Measurements from ENCODE around the gene NINL.

The NINL gene

DNA sequence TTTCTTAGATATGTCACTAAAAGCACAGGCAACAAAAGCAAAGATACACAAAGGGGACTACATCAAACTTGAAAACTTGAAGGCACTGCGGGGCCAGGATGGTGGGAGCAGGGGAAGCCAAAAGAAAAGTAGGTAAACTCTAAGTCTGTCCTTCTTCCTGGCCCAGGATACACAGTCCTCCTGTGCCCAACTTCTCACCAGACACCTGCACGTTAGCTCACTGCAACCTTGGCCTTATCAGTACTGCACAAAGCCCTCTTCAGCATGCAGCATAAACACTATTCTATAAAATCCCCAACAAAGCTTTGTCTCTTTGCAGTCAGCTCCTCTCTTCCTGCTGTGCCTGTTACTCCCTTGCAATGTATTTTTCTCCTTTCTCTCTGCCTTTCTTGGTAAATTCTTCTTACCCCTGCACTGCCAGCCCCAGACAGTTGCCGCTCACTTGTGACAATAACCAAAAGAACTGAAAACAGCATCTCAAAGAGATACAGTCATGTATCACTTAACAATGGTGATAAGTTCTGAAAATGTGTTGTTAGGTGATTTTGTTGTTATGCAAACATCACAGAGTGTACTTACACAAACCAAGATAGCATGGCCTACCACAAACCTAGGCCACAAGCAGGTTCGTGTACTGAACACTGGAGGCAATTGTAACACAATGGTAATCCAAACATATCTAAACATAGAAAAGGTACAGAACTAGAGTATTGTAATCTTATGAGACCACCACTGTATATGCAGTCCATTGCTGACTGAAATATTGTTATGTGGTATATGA, 51.2 kb downstream of the NINL start:
- DNase-seq (ENCODE audit: low read depth in 2 of 2): no peak

DNA sequence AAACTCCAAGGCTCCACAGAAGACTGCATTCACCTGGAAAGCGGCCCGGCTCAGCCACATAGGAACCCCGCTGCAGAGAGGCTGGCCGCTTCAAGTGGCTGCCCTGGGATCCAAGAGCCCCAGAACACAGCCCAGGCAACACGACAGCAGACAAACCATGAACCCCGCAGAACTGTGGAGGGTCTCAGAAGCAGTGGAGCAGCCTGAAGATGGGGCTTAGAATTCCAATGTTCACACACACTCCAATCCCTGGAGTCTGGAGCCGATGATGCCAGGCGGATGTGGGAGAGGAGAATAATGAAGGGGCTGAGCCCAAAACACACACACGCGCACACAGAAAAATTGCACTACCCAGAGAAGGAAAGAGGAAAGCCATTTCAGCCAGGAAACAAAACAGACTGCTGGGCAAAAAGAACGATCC, 52.4 kb downstream of the NINL start:
- DNase-seq (ENCODE audit: low read depth in 2 of 2): no peak

GRCh38 chr20:25532015-25532751, 53.1 kb downstream of the NINL start:
- DNase-seq (ENCODE audit: low read depth in 2 of 2): no peak

DNA sequence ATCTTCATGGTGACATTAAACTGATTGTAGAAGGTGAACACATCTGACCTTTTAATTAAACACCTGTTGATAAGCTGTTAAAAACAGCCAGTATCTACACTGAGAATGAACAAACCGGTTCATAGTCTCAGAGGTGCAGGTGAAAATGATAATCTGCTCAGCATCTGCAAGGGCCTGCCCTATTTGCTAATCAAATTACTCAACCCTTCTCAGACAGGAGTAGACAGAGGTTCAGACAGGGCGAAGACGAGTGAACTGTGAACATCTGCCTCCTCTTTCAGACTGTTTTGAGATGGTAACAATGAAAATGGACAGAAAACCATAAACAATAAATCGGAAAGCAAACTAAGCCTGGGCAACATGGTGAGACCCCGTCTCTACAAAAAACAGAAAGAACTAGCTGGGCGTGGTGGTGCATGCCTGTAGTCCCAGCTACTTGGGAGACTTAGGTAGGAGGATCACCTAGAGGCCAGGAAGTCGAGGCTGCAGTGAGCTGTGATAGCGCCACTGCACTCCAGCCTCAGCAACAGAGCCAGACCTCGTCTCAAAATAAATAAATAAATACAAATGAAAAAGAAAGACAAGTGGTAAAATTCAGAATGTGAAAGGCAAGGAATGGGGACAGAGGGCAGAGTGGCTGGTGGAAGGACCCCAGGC, 55.9 kb downstream of the NINL start:
- no peak for DNase-seq (ENCODE audit: low read depth in 2 of 2)

GRCh38 chr20:25527949-25528348, 57.4 kb downstream of the NINL start:
- DNase-seq (ENCODE audit: low read depth in 2 of 2): no peak

- no peak for DNase-seq (ENCODE audit: low read depth in 2 of 2)
These were observed 58.9 kb downstream of the NINL start for GRCh38 chr20:25526446-25526845.

DNA sequence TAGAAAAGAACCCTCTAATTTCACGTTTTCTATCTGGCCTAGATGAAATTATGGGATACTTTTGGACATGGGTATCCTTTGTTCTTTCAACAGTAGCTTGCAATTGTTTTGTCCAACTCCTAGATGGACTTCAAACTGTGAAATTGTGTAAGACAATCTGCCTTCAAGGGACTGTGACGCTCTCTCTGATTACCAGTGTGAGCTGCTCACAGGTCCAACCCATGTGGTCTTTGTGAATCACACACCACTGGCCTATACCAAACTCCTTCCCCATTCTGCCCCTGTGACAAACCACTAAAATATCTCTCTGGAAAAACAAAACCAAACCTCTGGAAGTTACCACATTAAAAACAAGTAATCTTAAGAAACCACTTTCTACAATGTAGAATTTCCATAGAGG, 59.5 kb downstream of the NINL start:
- no peak for DNase-seq (ENCODE audit: low read depth in 2 of 2)

GRCh38 chr20:25525295-25525694, 60.0 kb downstream of the NINL start:
- no peak for DNase-seq (ENCODE audit: low read depth in 2 of 2)

- DNase-seq (ENCODE audit: low read depth in 2 of 2): no peak
These were observed 63.9 kb downstream of the NINL start for GRCh38 chr20:25521382-25521781.

DNA sequence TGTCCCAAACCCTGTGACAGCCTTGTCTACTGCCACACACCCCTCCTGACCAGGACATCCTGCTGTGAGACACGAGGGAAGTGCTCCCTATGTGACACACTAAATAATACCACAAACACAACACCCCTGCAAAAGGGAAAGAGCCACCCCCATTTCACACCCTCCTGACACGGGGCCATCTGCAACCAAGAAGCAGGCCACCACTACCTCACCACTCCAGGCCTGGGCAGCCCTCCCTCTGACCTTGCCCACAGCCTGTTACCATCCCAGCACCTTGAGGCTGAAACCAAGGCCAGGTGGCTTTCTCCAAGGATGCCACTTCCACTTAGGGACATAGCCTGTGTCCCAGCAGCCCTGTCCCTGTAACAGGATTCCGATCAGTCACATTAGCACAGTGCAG, 68.2 kb downstream of the NINL start:
- no peak for DNase-seq (ENCODE audit: low read depth in 2 of 2)

DNA sequence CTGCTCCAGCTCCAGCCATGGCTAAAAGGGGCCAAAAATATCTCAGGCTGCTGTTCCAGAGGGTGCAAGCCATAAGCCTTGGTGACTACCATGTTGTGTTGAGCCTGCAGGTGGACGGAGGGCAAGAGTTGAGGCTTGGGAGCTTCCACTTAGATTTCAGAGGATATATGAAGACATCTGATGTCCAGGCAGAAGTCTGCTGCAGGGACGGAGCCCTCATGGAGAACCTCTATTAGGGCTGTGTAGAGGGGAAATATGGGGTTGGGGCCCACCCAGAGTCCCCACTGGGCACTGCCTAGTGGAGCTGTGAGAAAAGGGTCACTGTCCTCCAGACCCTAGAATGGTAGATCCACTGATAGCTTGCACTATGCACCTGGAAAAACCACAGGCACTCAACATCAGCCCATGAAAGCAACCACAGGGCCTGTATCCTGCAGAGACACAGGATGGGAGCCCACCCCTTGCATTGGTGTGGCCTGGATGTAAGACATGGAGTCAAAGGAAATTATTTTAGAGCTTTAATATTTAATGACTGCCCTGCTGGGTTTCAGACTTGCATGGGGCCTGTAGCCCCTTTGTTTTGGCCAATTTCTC, 70.5 kb downstream of the NINL start:
- DNase-seq (ENCODE audit: low read depth in 2 of 2): no peak

DNA sequence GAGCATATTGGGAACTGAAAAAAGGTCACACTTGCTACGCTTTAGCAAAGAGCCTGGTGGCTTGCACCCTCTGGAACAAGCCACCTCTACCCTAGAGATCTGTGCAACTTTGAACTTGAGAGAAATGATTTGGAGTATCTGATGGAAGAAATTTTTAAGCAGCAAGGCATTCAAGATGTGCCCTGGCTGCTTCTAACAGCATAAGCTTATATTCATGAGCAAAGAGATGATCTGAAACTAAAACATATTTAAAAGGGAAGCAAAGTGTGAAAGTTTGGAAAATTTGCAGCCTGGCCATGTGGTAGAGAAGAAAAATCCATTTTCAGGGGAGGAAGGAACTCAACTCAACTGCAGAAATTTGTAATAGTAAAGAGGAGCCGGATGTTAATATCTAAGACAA, 71.1 kb downstream of the NINL start:
- DNase-seq (ENCODE audit: low read depth in 2 of 2): no peak

DNA sequence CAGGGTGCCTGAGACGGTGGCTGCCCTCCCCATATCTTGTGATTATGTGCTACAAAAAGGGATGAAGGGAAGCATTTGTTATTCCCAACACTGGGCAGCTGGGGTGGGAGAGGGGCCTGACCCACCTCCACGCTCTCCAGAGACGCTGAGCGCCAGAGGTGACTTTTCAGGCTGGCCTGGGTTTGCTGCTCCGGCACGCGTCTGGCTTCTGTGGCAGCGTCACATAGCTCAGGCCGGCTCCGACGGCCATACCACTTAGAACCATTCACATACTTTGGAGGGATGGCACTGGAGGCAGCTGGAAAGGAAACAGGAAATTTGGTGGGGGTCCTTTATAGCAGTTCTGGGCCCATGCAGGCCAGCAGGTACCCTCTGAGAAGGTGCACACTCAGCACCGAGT, 72.6 kb downstream of the NINL start:
- no peak for DNase-seq (ENCODE audit: low read depth in 2 of 2)

DNA sequence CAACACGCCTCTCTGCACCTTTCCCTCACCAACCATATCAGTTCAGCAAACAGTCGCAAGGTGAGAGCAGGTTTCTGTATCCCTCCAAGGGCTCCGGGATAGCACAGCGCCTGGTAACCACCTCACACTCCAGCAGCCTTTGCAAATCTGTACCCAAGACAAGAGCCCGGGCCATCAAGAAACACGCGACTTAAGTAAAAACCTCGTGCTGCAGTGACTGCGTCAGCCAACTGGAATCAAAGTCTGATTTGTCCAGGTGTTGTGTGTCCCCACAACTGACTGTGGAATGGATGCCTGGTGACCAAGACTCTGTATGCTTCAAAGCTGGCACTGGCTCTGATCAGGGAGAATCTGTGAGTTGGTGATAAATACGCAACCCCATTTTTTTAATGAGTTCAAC, 74.1 kb downstream of the NINL start:
- DNase-seq (ENCODE audit: low read depth in 2 of 2): no peak

GRCh38 chr20:25510721-25511120, 74.6 kb downstream of the NINL start:
- DNase-seq (ENCODE audit: low read depth in 2 of 2): no peak

- DNase-seq (ENCODE audit: low read depth in 2 of 2): no peak
These were observed 75.1 kb downstream of the NINL start for GRCh38 chr20:25510202-25510601.

GRCh38 chr20:25509084-25509483, 76.2 kb downstream of the NINL start:
- no peak for DNase-seq (ENCODE audit: low read depth in 2 of 2)

- DNase-seq (ENCODE audit: low read depth in 2 of 2): no peak
These were observed 77.1 kb downstream of the NINL start for GRCh38 chr20:25508083-25508770.

DNA sequence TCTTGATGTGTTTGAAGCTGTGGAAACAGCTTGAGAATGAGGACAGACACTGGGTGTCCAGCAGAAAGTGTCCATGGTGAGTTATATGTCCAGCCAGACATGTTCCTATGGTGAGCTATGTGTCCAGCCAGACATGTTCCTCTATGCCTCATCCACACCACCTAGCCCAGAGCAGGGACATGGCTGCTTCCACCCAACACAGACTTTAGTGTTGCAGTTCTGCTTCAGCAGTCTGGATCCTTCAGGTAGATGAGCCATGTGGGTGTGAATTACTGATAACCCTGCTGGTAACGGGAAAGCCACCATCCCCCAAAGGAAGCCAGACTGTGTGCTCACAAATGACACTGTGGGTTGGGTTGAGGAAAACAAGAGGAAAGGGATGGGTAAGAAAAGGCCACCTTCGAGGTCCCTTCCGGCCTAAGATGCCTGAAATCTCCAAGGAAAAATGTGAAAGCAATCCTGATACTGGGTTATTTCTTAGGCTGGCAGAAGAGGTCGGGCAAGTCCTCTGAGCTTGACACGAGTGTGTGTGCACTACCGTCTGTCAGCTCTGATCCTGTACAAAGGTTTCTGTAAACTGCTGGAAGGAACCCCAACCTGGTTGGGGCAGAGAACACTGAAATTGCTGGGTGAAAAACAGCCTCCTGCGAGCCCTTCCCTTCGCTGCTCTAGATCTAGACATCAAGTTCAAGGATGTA, 77.8 kb downstream of the NINL start:
- DNase-seq (ENCODE audit: low read depth in 2 of 2): no peak

DNA sequence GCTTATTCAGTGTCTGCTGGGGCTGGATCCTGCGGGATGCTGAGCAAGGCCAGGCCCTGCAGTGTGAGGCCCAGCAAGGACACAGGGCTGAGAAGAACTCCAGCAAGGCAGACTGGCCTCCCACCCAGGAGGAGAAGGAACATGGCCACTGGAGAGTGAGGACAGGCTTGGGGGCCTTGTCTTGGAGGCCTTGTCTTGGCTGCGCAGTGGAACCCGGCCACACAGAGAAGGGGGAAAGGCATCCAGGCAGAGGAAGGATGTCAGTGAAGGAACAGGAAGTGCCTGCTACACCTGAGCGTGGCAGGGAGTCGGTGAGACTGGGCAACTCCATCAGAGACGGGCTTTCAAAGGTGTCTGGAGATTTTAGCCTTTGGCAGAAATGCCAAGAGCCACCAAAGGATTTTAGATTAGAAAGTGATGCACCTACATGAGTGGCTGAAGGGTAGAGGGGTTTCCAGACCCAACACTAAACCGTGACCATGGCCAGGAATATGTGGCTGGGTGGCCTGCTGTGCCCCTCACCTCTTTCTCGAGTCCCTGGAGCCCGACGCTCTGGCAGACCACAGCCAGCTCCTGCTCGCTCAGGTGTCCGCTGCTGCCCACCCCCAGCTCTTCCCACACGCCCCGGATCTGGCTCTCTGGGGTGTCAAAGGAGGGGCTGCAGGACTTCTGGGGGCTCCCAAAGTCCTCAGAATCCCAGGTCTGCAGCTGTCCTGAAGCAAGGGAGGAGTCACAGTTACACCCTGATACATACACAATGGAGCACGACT, 80.8 kb downstream of the NINL start:
- DNase-seq (ENCODE audit: low read depth in 2 of 2): no peak
